ENCODE results near the gene AP2M1. TPM values are rescaled to one million over a fixed set of nuclear protein-coding genes. Genes with fewer than 3 reads are reported as not detected.

The AP2M1 gene
- total and polyA plus RNA-seq, 2 of the 8 experiments (the other 6 are each of a cell fraction or from before 2014, with no cell fraction given), result 403 to 454 TPM

DNA sequence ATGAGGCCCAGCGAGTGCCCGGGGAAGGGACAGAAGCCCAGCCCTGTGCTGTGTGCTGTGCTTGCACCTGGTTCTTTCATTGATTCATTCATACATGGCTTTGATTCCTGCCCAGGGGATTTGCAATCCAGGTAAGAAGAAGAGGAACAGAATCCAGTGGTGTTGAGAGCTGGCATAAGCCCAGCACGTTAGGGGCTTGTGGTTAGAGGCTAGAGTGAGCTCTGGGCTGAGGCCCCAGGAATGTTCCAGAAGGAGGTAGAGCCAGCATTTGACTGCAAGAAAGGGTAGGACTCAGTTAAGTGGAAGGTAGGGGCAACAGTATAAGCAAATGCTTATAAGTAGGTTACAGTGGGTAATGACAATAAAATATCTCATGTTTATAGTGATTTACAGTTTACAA, 57.0 kb downstream of the AP2M1 start:
- H3K4me2 ChIP-seq (ENCODE audit: insufficient read depth in 1 of 2, low read depth in 2 of 2, low read length in 2 of 2), result no peak overlapping the region; a peak in 1 of 4 replicates
- WGBS, 2 experiments (ENCODE audit: extremely low coverage in 1 of 2, insufficient coverage in 1 of 2, insufficient read length in 1 of 2, insufficient replicate concordance in 2 of 2, low coverage in 1 of 2, low lambda C conversion rate in 2 of 2, missing lambda C conversion rate in 1 of 2), result 74% methylated on average over 3 of the region's 3 CpGs; no CpG with 5 or more reads in 1 of the 2 experiments
- no peak overlapping the region for H2BK12ac ChIP-seq (ENCODE audit: low read depth, low read length)
- H3K4me1 ChIP-seq (replicated peaks in 1 of 4; ENCODE audit: control insufficient read depth in 3 of 4, insufficient read depth in 4 of 4, low read length in 3 of 4), result peaks cover 0 to 20% (median 4%) of the 10 kb centered on the region in 4 experiments; a peak in 5 of 7 replicates
- H4K8ac ChIP-seq (ENCODE audit: extremely low read depth, insufficient read depth, low read length), result no peak overlapping the region
- TF ChIP-seq YY1 (IDR thresholded peaks at IDR 0.05; ENCODE audit: low read depth, low read length) (no peak), SP4 (IDR thresholded peaks at IDR 0.05; ENCODE audit: low read length) (no peak), EGR1 (IDR thresholded peaks at IDR 0.05; ENCODE audit: borderline replicate concordance, low read depth, low read length) (no peak)
- H3K18ac ChIP-seq (ENCODE audit: extremely low read depth, low read length), result no peak overlapping the region
- H3K27me3 ChIP-seq (replicated peaks in 1 of 4; ENCODE audit: control insufficient read depth in 3 of 4, extremely low read depth in 1 of 4, insufficient read depth in 3 of 4, low read length in 3 of 4), result peaks cover 35 to 60% (median 53%) of the 10 kb centered on the region in 4 experiments
- no peak overlapping the region for H2AFZ ChIP-seq (ENCODE audit: low read length)
- no peak overlapping the region for H3K23ac ChIP-seq (ENCODE audit: insufficient read length)
- H3K9me3 ChIP-seq (ENCODE audit: insufficient read depth in 2 of 2, low read depth in 1 of 2, low read length in 1 of 2), result no peaks in the 10 kb centered on the region
- H4K91ac ChIP-seq (replicated peaks; ENCODE audit: insufficient read length, low read length), result no peak overlapping the region
- no peak overlapping the region for H2BK20ac ChIP-seq (ENCODE audit: low read length)
- no peak overlapping the region for H3K27ac ChIP-seq (ENCODE audit: low read depth, low read length)
- no peak overlapping the region for H4K5ac ChIP-seq (ENCODE audit: insufficient read length, low read depth, low read length)
- no peak overlapping the region for H3K9ac ChIP-seq (replicated peaks in 1 of 4; ENCODE audit: extremely low read depth in 1 of 4, low read depth in 3 of 4, low read length in 3 of 4)
- peaks cover 4 to 7% of the 10 kb centered on the region in 2 experiments for H4K20me1 ChIP-seq (replicated peaks in 1 of 2; ENCODE audit: control insufficient read depth in 1 of 2, insufficient read depth in 2 of 2, low read length in 2 of 2)
- no peak overlapping the region for H3K4me3 ChIP-seq (ENCODE audit: extremely low read depth in 1 of 4, insufficient read depth in 2 of 4, low read depth in 3 of 4, low read length in 4 of 4)
- POLR2A ChIA-PET (ENCODE audit: partially characterized antibody), result interaction anchor here (1.8 kb wide), 1 partner anchor 9 kb away, joined by 10 read pairs; no protein-coding TSS in a partner anchor
- H2AK5ac ChIP-seq (ENCODE audit: low read depth, low read length), result no peak overlapping the region
- FAIRE-seq (no peak), DNase-seq (ENCODE audit: low read depth in 1 of 2, low spot score in 2 of 2) (no peak)
- H3K4ac ChIP-seq (replicated peaks; ENCODE audit: insufficient read length, low read depth, low read length), result no peak overlapping the region
- CTCF ChIA-PET (ENCODE audit: partially characterized antibody), result interaction anchor here (1.2 to 10.3 kb wide), 9 partner anchors 9 to 336 kb away, joined by 3 to 183 read pairs (median 4); partner anchors contain the start of genes CAMK2N2, EEF1AKMT4 and FAM131A
- no peaks in the 10 kb centered on the region for H3K79me1 ChIP-seq (ENCODE audit: low read depth, low read length)
- H3K56ac ChIP-seq (replicated peaks; ENCODE audit: insufficient read length, low read depth, low read length), result no peak overlapping the region
- H2BK5ac ChIP-seq (ENCODE audit: low read depth, low read length), result no peak overlapping the region
- no peak overlapping the region for H2BK120ac ChIP-seq (replicated peaks; ENCODE audit: low read depth, low read length)
- H3K14ac ChIP-seq (ENCODE audit: insufficient read length), result no peak overlapping the region
- H3K79me2 ChIP-seq (ENCODE audit: control insufficient read depth in 1 of 2, insufficient read depth in 2 of 2, low read length in 2 of 2), result no peaks in the 10 kb centered on the region
- H3K23me2 ChIP-seq (ENCODE audit: low read depth, low read length), result peaks cover 11% of the 10 kb centered on the region; the same call in 1 of the 2 replicates
- peaks cover 0 to 8% (median 0%) of the 10 kb centered on the region in 4 experiments; a peak in 1 of 8 replicates for H3K36me3 ChIP-seq (ENCODE audit: control insufficient read depth in 2 of 4, insufficient read depth in 4 of 4, low read length in 3 of 4)
- H2BK15ac ChIP-seq (ENCODE audit: low read length), result no peak overlapping the region
